OCI-LY7 (cell line): ENCODE results near the gene NOL4L.

Source experiments
- EZH2phosphoT487 ChIP-seq: fragments of 200-600 bp; sonication (generic); IDR thresholded peaks from 2 replicates; pipeline ENCODE4 v1.6.1; 2018; ENCODE audit warnings: low read depth, borderline replicate concordance, mild to moderate bottlenecking, mixed run types, antibody characterized with exemption, low read length, moderate library complexity, mixed read lengths
- TF ChIP-seq, protein P1 (sequence below): fragments of 200-600 bp; sonication (generic); conservative IDR thresholded peaks from 2 replicates; pipeline ENCODE4 v1.5.1; 2014; ENCODE audit warnings: mild to moderate bottlenecking, antibody characterized with exemption, low read length, moderate library complexity, mixed read lengths

DNA sequence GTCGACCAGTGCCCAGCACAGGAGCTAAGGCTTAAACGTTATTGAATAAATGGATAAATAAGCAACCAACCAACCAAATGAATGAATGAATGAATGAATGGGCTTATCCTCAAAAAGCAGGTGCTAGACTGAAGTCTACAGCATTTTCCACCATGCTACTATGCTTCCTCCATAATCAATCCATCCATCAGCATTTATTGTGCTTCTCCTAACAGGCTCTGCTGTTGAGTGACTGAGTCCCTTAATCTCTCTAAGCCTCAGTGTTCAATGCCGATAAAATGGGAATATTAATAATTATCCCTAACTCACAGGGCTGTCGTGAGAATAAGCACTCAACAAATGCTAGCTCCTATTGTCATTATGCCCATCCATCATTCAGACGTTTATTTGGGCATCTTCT, 4.6 kb upstream of the NOL4L start:
- TF ChIP-seq, protein P1, sequence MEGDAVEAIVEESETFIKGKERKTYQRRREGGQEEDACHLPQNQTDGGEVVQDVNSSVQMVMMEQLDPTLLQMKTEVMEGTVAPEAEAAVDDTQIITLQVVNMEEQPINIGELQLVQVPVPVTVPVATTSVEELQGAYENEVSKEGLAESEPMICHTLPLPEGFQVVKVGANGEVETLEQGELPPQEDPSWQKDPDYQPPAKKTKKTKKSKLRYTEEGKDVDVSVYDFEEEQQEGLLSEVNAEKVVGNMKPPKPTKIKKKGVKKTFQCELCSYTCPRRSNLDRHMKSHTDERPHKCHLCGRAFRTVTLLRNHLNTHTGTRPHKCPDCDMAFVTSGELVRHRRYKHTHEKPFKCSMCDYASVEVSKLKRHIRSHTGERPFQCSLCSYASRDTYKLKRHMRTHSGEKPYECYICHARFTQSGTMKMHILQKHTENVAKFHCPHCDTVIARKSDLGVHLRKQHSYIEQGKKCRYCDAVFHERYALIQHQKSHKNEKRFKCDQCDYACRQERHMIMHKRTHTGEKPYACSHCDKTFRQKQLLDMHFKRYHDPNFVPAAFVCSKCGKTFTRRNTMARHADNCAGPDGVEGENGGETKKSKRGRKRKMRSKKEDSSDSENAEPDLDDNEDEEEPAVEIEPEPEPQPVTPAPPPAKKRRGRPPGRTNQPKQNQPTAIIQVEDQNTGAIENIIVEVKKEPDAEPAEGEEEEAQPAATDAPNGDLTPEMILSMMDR: no peak
- no peak for TF ChIP-seq EZH2phosphoT487
